Measurements from ENCODE around the gene PPIA.

DNA sequence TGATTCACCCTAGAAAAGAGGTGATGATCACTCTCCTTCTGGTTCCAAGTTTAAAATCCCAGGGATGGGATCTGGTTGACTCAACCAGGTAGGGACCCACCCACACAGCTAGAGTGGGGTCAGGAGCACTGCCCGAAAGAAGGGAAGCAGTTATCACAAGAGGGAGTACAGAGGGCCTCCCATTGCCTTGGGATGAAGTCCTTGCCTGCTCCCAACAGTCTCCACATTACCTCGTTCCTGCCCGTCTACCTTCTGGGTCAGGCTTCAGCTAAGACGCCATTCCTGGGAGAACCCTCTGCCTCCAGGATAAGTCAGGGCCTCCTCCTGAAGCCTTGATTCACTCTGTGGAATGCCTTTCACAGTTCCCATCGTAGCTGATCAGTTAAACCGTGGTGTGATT is 24.0 kb upstream of the PPIA start:
- TF ChIP-seq CTCF (conservative IDR thresholded peaks at IDR 0.05; ENCODE audit: low read length) (no peak), EZH2phosphoT487 (IDR thresholded peaks at IDR 0.05; ENCODE audit: borderline replicate concordance, low read depth, low read length) (no peak)
